ENCODE measurements around the gene HOXA13. TPM values are rescaled to one million over a fixed set of nuclear protein-coding genes. Genes with fewer than 3 reads are reported as not detected.

HOXA13 gene
- total RNA-seq, 1 experiment from 2014 or later = not detected

DNA sequence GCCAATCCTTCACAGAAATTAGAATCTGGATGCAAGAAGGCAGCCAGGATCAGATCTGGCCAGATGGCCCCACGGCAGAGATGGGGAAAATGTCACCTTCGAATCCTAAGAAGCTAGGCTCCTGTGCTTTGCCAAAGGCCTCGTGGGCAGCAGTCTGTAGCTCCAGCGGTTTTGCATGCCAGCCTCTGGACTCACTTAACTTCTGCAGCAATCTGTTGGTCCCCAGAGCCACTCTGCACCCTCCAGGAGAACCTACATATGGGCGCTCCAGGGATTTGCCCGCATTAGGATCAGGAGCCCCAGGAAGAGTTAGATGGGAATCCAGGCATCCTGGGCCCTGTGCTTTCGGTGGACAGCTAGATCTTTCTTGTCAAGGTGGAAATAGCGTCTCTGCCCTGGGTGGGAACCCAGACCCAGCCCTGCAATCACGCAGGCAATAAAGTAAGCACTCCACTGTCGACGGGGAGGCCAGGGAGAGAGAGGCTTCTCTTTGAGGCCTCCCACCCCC lies 10.1 kb upstream of the HOXA13 start:
- H3K9me3 Mint-ChIP-seq (ENCODE audit: unreplicated experiment) = no peaks in the 10 kb centered on the region
- H3K27ac Mint-ChIP-seq (ENCODE audit: low read depth, unreplicated experiment) = no peak overlapping the region
- ChIA-PET CTCF (interaction anchor here (0.6 to 6.5 kb wide), 31 partner anchors 9 to 791 kb away, joined by 3 to 71 read pairs (median 4); no protein-coding TSS in a partner anchor), POLR2A (no interaction called here)
- no peaks in the 10 kb centered on the region for H3K4me1 Mint-ChIP-seq (ENCODE audit: insufficient read depth, unreplicated experiment)
- TF ChIP-seq, protein P1, sequence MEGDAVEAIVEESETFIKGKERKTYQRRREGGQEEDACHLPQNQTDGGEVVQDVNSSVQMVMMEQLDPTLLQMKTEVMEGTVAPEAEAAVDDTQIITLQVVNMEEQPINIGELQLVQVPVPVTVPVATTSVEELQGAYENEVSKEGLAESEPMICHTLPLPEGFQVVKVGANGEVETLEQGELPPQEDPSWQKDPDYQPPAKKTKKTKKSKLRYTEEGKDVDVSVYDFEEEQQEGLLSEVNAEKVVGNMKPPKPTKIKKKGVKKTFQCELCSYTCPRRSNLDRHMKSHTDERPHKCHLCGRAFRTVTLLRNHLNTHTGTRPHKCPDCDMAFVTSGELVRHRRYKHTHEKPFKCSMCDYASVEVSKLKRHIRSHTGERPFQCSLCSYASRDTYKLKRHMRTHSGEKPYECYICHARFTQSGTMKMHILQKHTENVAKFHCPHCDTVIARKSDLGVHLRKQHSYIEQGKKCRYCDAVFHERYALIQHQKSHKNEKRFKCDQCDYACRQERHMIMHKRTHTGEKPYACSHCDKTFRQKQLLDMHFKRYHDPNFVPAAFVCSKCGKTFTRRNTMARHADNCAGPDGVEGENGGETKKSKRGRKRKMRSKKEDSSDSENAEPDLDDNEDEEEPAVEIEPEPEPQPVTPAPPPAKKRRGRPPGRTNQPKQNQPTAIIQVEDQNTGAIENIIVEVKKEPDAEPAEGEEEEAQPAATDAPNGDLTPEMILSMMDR (IDR thresholded peaks at IDR 0.05; ENCODE audit: unreplicated experiment) = no peak
- intact Hi-C loops (cut with micrococcal nuclease) = loop anchor here (1.0 kb wide), 1 partner anchor 366 kb away; no protein-coding TSS in a partner anchor
- no TSS peak for BruUV-seq (replicated peaks)
- H3K27me3 Mint-ChIP-seq (ENCODE audit: insufficient read depth, unreplicated experiment) = peaks cover 22% of the 10 kb centered on the region
- H3K4me3 Mint-ChIP-seq (ENCODE audit: unreplicated experiment) = no peak overlapping the region
- DNase-seq (ENCODE audit: unreplicated experiment) = no peak
- no peaks in the 10 kb centered on the region for H3K36me3 Mint-ChIP-seq (ENCODE audit: insufficient read depth, unreplicated experiment)

DNA sequence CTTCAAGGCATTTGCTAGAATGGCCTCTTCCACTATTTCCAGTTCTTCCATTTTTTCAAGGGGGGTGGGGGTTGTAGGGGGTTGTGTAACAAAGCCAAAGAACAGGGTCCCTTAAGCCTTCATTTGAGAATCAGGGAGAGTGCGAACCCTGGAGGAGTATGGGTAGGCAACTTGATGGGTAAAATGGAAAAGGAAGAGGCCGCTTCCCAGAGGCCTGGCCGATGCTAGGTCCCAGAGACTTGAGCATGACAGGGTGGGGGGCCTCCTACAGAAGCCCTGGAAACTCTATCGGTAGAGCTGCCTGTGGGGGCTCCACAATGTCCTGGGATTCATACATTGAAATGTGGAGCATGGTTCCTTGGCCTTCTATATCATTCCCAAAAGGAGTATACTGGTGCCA lies 9.1 kb upstream of the HOXA13 start:
- no peak overlapping the region for H3K27ac Mint-ChIP-seq (ENCODE audit: low read depth, unreplicated experiment)
- no peaks in the 10 kb centered on the region for H3K4me1 Mint-ChIP-seq (ENCODE audit: insufficient read depth, unreplicated experiment)
- no peak for DNase-seq (ENCODE audit: unreplicated experiment)
- intact Hi-C loops (cut with micrococcal nuclease) = no loop called here
- TF ChIP-seq, protein P1 (IDR thresholded peaks at IDR 0.05; ENCODE audit: unreplicated experiment) = no peak
- peaks cover 22% of the 10 kb centered on the region for H3K27me3 Mint-ChIP-seq (ENCODE audit: insufficient read depth, unreplicated experiment)
- CTCF ChIA-PET = interaction anchor here (0.7 to 6.5 kb wide), 17 partner anchors 8 to 776 kb away, joined by 3 to 71 read pairs (median 4); no protein-coding TSS in a partner anchor
- no peaks in the 10 kb centered on the region for H3K9me3 Mint-ChIP-seq (ENCODE audit: unreplicated experiment)
- POLR2A ChIA-PET = interaction anchor here (0.6 to 1.0 kb wide), 2 partner anchors 184 to 399 kb away, joined by 3 read pairs; no protein-coding TSS in a partner anchor
- H3K4me3 Mint-ChIP-seq (ENCODE audit: unreplicated experiment) = no peak overlapping the region
- H3K36me3 Mint-ChIP-seq (ENCODE audit: insufficient read depth, unreplicated experiment) = no peaks in the 10 kb centered on the region
- no TSS peak for BruUV-seq (replicated peaks)

DNA sequence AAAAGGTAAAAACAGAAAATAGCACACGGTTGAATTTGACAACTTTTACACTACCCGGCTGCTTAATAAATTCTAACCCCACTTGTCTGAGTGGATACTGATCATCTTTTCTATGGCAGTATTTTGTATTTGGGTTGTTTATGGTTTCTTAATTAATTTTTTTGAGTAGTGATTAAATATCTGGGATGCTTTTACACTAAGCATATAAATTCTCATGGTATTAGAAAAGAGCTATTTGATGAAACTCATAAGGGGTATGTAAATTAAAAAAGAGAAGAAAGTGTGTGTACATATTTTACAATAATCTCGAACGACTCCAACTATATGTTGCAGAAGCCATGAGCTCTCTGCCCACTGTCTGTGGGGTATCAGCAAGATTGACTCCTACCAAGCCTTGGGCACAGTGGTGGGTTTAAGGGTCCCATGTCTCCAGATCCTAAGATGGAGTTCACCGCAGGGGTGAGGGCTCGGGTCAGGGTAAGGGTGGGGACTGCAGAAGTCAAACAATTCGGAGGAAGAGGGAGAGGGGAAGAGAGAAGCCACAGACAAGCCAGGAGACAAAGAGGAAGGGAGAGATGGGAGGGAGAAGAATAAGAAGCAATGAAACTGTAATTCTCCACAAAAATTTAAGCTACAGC lies 7.6 kb upstream of the HOXA13 start:
- intact Hi-C loops (cut with micrococcal nuclease) = no loop called here
- ChIA-PET CTCF (interaction anchor here (1.0 to 6.5 kb wide), 6 partner anchors 9 to 887 kb away, joined by 3 to 71 read pairs (median 4); no protein-coding TSS in a partner anchor), POLR2A (interaction anchor here (0.7 to 1.0 kb wide), 2 partner anchors 10 to 13 kb away, joined by 3 read pairs; no protein-coding TSS in a partner anchor)
- no peak for DNase-seq (ENCODE audit: unreplicated experiment)
- H3K36me3 Mint-ChIP-seq (ENCODE audit: insufficient read depth, unreplicated experiment) = no peaks in the 10 kb centered on the region
- no peak overlapping the region for H3K27ac Mint-ChIP-seq (ENCODE audit: low read depth, unreplicated experiment)
- no TSS peak for BruUV-seq (replicated peaks)
- H3K4me1 Mint-ChIP-seq (ENCODE audit: insufficient read depth, unreplicated experiment) = no peaks in the 10 kb centered on the region
- H3K4me3 Mint-ChIP-seq (ENCODE audit: unreplicated experiment) = no peak overlapping the region
- H3K9me3 Mint-ChIP-seq (ENCODE audit: unreplicated experiment) = no peaks in the 10 kb centered on the region
- TF ChIP-seq, protein P1 (IDR thresholded peaks at IDR 0.05; ENCODE audit: unreplicated experiment) = no peak
- peaks cover 30% of the 10 kb centered on the region for H3K27me3 Mint-ChIP-seq (ENCODE audit: insufficient read depth, unreplicated experiment)

Data from MCF 10A (cell line).